Testis (tissue), 3 donors: Measurements from ENCODE around the gene DTL. TPM values are rescaled to one million over a fixed set of nuclear protein-coding genes. Genes with fewer than 3 reads are reported as not detected.
A peak's percentile ranks its signal among the peaks of the same experiment; 100 is the strongest.
"Not testable (repeated sequence)": the region's sequence is repeated elsewhere in the genome, so short reads cannot be mapped to it uniquely, and the experiment has no call there.

Source experiments
- DNase-seq: peaks from one replicate; pipeline ENCODE4 v3.0.0-alpha.2; 2019
- H3K27ac ChIP-seq, 2 donors: fragments of 200-600 bp; sonication (generic); one replicate each; pipeline ENCODE4 v1.5.1; 2019
- H3K27me3 ChIP-seq: fragments of 200-600 bp; sonication (generic); one replicate; pipeline ENCODE4 v1.5.1; 2019
- H3K36me3 ChIP-seq: fragments of 200-600 bp; sonication (generic); one replicate; pipeline ENCODE4 v1.5.1; 2017; ENCODE audit warnings: low read depth; ENCODE audit errors: missing control alignments
- H3K4me1 ChIP-seq: fragments of 200-600 bp; sonication (generic); one replicate; pipeline ENCODE4 v1.5.1; 2019
- H3K4me3 ChIP-seq, 2 donors: fragments of 200-600 bp; sonication (generic); one replicate each; pipeline ENCODE4 v1.5.1; 2017 to 2019
- H3K9me3 ChIP-seq: fragments of 200-600 bp; sonication (generic); one replicate; pipeline ENCODE4 v1.5.1; 2017
- POLR2A ChIP-seq: fragments of 450-650 bp; IDR thresholded peaks from one replicate; pipeline ENCODE4 v1.6.1; 2017; ENCODE audit warnings: antibody characterized with exemption, mild to moderate bottlenecking, moderate library complexity
- WGBS, 2 donors: methylation state at CpG; one replicate each; pipeline ENCODE4 v1.1.5; 2018; 5-methylcytosine and 5-hydroxymethylcytosine counted together
- intact Hi-C: fragments of 100-400 bp; cut with DNase I; formaldehyde crosslinking; loops from one replicate; pipeline ENCODE4 v1.15.1; 2023; ENCODE audit warnings: low total_unique reads
- polyA plus RNA-seq: library from polyadenylated mRNA; stranded (reverse); fragments of 350-450 nt; fragmentation: Illumina TruSeq; extraction: RNeasy Lipid Tissue Mini Kit (QIAGEN cat#74804); gene quantifications from one replicate; pipeline ENCODE4 v1.2.3, GENCODE V29; 2014; ENCODE audit warnings: low read depth, low replicate concordance; ENCODE audit not compliant: insufficient read depth
- total RNA-seq, 2 donors: library from RNA; depleted of rRNA; stranded (reverse); fragments of >200 nt; gene quantifications; one replicate each; pipeline ENCODE4 v1.2.3, GENCODE V29; 2016
- TF ChIP-seq, protein P1 (sequence below), 3 experiments: fragments of 450-650 bp in 2 of 3; fragments of 200-600 bp in 1 of 3; sonication (generic) in 1 of 3; IDR thresholded peaks; one replicate each; pipeline ENCODE4 v1.5.1; 2016 to 2019; ENCODE audit warnings: antibody characterized with exemption in 3 of 3, mild to moderate bottlenecking in 2 of 3, moderate library complexity in 1 of 3

The DTL gene
- total and polyA plus RNA-seq, 3 donors from 2014 or later = 25.3 to 45.1 (median 25.4) TPM

DNA sequence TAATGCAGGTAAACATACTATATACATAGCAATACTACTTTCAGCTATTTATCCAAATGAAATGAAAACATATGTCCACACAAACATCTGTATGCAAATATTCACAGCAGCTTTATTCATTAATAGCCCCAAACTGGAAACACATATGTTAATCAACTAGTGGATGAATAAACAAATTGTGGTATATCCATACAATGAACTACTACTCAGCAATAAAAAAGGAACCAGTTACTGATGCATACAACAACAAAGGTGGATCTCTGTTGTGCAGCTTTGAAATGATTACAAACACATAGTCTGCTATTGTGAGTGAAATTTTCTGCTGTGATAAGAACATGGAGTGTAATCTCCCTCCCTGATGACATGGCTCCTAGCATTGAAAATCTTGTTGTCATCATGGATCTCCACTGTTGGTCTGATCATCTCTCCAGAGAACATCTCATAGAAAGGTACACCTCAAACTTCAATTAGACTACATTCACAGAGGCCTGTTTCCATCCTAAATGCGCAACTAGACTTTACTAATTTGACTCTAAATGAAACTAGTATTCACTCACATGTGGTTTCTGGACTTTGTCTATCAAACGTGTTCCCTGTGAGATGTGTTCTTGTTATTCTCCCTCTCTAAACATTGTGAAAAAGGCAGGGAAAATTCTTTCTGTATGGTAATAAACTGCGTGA, 10.9 kb upstream of the DTL start:
- no peaks in the 10 kb centered on the region for H3K9me3 ChIP-seq
- H3K4me1 ChIP-seq = no peaks in the 10 kb centered on the region
- no peaks in the 10 kb centered on the region for H3K27me3 ChIP-seq
- H3K36me3 ChIP-seq = no peaks in the 10 kb centered on the region
- TF ChIP-seq, protein P1, sequence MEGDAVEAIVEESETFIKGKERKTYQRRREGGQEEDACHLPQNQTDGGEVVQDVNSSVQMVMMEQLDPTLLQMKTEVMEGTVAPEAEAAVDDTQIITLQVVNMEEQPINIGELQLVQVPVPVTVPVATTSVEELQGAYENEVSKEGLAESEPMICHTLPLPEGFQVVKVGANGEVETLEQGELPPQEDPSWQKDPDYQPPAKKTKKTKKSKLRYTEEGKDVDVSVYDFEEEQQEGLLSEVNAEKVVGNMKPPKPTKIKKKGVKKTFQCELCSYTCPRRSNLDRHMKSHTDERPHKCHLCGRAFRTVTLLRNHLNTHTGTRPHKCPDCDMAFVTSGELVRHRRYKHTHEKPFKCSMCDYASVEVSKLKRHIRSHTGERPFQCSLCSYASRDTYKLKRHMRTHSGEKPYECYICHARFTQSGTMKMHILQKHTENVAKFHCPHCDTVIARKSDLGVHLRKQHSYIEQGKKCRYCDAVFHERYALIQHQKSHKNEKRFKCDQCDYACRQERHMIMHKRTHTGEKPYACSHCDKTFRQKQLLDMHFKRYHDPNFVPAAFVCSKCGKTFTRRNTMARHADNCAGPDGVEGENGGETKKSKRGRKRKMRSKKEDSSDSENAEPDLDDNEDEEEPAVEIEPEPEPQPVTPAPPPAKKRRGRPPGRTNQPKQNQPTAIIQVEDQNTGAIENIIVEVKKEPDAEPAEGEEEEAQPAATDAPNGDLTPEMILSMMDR (IDR thresholded peaks at IDR 0.05) = no peak
- intact Hi-C loops = no loop called here
- no peak overlapping the region for H3K27ac ChIP-seq
- H3K4me3 ChIP-seq = no peak overlapping the region
- no peak for DNase-seq
- WGBS, 2 donors = 96 to 97% methylated on average over 3 of the region's 3 CpGs

DNA sequence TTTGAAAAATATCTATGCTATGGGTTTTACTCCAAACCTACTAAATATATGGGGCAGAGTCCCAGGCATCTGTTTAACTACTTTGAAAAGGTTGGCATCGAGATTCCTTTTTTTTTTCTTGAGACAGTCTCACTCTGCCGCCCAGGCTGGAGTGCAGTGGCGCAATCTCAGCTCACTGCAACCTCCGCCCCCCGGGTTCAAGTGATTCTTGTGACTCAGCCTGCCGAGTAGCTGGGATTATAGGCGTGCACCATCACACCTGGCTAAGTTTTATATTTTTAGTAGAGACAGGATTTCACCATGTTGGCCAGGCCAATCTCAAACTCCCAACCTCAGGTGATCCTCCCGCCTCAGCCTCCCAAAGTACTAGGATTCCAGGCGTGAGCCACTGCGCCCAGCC, 7.8 kb upstream of the DTL start:
- H3K27ac ChIP-seq, H3K27me3 ChIP-seq, intact Hi-C loops, H3K4me3 ChIP-seq, DNase-seq, H3K9me3 ChIP-seq, H3K36me3 ChIP-seq, H3K4me1 ChIP-seq: not testable (repeated sequence)
- WGBS, 2 donors = 83 to 97% methylated on average over 10 of the region's 10 CpGs

DNA sequence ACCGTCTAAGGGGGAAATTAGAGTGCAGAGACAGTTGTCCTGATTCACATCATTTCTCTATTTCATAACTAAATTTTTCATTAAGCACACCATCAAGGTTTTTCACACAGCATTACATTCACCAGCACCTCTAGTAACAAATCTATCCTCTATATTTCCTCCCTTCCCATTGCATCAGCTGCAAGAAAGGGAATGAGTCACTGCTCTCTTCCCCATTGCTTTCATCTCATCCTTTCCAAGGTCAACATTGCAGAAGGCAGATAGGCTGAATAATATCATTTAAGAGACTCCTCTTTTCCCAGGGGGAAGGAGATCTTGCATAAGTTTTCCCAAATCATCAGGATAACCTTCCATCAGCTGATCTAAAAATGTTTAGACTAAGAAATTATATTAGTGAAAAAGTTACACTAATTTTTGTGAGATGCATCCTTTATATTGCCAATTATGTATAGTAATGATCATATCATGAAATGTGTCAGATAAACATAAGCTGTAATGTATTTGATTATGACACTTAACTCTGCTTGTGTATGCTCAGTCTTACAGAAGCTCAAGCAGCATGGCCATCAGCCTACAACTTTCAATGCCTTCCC, 4.5 kb upstream of the DTL start:
- H3K4me1 ChIP-seq = peaks cover 16% of the 10 kb centered on the region
- H3K27me3 ChIP-seq = no peaks in the 10 kb centered on the region
- WGBS, 2 donors = 80 to 87% methylated on average over 1 of the region's 1 CpG
- no peak overlapping the region for H3K4me3 ChIP-seq
- TF ChIP-seq POLR2A = no peak
- TF ChIP-seq, protein P1 (IDR thresholded peaks at IDR 0.05) = no peak
- no peaks in the 10 kb centered on the region for H3K9me3 ChIP-seq
- DNase-seq = no peak
- H3K27ac ChIP-seq = no peak overlapping the region
- intact Hi-C loops = no loop called here
- H3K36me3 ChIP-seq = no peaks in the 10 kb centered on the region

DNA sequence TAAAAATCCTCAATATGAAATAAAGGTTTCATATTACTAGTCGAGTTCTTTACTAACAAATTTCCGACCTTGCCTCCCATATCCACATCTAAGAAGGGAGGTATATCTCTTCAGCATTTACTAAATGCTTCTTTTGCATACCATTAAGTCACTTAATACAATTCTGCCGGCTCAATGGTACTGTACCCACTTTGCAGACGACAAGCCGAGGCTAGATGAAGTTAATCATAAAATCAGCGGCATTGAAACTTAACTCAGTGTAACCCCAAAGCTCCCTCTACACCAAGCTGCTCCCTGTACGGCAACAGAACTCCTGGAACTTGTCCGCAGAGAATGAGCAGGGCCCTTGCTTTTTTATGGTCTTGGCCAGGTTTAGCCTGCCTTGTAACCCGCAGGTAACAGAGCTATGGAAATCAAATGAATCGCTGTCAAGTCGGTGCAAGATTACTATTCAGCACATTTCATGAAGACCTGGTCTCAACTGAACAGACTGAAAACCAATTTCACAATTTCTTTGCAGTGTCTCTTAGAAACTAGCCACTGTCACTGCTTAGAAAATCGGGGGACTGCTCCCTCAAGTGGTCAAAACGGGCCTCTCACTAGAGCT, 929 bp upstream of the DTL start:
- H3K4me1 ChIP-seq = peaks cover 16% of the 10 kb centered on the region
- no peak for TF ChIP-seq POLR2A
- TF ChIP-seq, protein P1 (IDR thresholded peaks at IDR 0.05) = no peak
- H3K27ac ChIP-seq = peak overlapping the region; percentile 84 to 85
- H3K27me3 ChIP-seq = no peaks in the 10 kb centered on the region
- intact Hi-C loops = no loop called here
- peak overlapping the region; percentile 62 to 68 for H3K4me3 ChIP-seq
- DNase-seq = peak; percentile 35
- no peaks in the 10 kb centered on the region for H3K9me3 ChIP-seq
- 0 to 1% methylated on average over 13 of the region's 13 CpGs for WGBS, 2 donors
- H3K36me3 ChIP-seq = no peaks in the 10 kb centered on the region

DNA sequence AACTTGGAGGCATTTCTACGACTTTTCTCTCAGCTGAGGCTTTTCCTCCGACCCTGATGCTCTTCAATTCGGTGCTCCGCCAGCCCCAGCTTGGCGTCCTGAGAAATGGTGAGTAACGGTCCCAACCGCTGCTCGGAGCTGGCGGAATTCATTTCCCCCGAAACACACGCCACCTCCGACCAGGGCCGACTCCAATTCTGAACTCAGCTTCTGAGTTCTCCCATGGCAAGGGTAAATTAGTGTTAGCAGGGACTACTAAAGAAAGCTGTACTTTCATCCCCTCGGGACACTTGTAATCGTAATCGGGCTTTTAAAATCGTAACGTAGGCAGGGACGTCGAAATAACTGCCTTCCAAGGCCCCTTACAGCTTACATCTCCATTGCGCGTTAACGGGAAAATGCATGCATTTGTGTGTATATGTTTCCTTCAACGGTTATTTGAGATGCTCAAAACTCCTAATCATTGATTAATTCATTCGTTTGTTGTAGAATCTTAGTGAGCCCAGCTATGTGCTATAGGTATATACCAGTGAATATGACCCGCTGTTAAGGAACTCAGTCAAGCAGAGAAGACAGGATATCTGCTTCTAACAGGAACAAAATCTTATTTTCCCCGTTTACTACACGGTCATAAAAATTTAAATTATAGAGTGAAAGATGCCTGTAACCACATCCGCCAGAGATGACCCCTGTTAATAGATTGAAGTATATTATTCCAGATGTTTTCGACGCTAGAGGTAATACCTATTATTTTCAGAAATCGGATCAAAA, 472 bp downstream of the DTL start:
- no peak for TF ChIP-seq POLR2A
- TF ChIP-seq, protein P1 (IDR thresholded peaks at IDR 0.05) = no peak
- intact Hi-C loops = no loop called here
- peak overlapping the region; percentile 56 to 84 for H3K27ac ChIP-seq
- H3K4me3 ChIP-seq = peak overlapping the region; percentile 62 to 68
- H3K4me1 ChIP-seq = peaks cover 11% of the 10 kb centered on the region
- DNase-seq = no peak
- 0 to 1% methylated on average over 31 to 32 of the region's 32 CpGs for WGBS, 2 donors
- no peaks in the 10 kb centered on the region for H3K36me3 ChIP-seq
- no peaks in the 10 kb centered on the region for H3K9me3 ChIP-seq
- H3K27me3 ChIP-seq = no peaks in the 10 kb centered on the region
